Fibroblast of pulmonary artery (primary cell): ENCODE measurements around the gene PLD2.

Source experiments
- DNase-seq: peaks from one replicate; pipeline ENCODE4 v3.0.0-alpha.2; 2010; ENCODE audit warnings: low read depth
- H3K4me3 ChIP-seq: replicated peaks from 2 replicates; pipeline ENCODE4 v1.5.1; 2011; ENCODE audit warnings: low read depth, mild to moderate bottlenecking, control low read depth, low read length, moderate library complexity
- TF ChIP-seq, protein P1 (sequence below): IDR thresholded peaks from 2 replicates; pipeline ENCODE4 v1.5.1; 2011; ENCODE audit warnings: mild to moderate bottlenecking, control low read depth, low read length, inconsistent platforms; ENCODE audit errors: missing control alignments

The PLD2 gene

GRCh38 chr17:4839221-4839620 is 32.3 kb downstream of the PLD2 start:
- no peak overlapping the region for H3K4me3 ChIP-seq
- no peak for DNase-seq
- TF ChIP-seq, protein P1, sequence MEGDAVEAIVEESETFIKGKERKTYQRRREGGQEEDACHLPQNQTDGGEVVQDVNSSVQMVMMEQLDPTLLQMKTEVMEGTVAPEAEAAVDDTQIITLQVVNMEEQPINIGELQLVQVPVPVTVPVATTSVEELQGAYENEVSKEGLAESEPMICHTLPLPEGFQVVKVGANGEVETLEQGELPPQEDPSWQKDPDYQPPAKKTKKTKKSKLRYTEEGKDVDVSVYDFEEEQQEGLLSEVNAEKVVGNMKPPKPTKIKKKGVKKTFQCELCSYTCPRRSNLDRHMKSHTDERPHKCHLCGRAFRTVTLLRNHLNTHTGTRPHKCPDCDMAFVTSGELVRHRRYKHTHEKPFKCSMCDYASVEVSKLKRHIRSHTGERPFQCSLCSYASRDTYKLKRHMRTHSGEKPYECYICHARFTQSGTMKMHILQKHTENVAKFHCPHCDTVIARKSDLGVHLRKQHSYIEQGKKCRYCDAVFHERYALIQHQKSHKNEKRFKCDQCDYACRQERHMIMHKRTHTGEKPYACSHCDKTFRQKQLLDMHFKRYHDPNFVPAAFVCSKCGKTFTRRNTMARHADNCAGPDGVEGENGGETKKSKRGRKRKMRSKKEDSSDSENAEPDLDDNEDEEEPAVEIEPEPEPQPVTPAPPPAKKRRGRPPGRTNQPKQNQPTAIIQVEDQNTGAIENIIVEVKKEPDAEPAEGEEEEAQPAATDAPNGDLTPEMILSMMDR: no peak

GRCh38 chr17:4839965-4840892 is 33.3 kb downstream of the PLD2 start:
- TF ChIP-seq, protein P1: no peak
- no peak for DNase-seq
- H3K4me3 ChIP-seq: no peak overlapping the region

DNA sequence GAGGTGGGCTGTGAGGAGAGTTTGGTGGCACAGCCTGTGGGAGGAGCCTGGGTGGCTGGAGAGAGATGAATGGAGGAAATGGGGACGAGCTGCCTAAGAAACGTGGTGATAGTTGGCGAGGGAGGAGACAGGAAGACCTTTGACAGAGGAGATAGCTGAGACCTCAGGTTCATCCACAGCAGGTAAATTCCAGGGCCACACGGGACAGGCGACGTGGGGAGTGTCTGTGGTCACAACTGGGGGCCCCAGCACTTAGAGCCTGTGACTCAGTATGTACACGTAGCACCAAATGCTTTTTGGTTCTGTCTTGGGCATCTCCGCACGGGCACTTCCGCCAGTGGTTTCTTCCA is 33.9 kb downstream of the PLD2 start:
- no peak for DNase-seq
- no peak overlapping the region for H3K4me3 ChIP-seq
- TF ChIP-seq, protein P1: no peak

DNA sequence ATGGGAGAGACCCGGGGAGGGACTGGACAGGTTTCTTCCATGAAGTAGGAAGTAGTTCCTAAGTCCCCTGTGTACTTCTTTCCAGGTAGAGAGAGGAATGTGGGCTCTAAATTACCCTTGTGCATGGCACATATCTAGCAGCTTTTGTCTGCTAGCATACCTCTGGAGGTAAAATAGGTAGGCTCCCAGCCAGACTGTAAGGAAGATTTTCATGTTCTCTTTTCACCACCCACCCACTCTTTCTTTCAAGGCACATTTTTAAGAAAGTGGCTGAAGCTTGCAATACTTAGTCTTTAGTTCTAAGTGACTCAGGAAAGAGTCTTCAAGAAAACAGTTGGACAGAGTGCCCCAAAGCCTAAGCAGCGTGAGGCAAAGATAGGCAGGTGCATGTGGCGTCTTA is 35.4 kb downstream of the PLD2 start:
- TF ChIP-seq, protein P1: no peak
- DNase-seq: no peak
- no peak overlapping the region for H3K4me3 ChIP-seq

- no peak overlapping the region for H3K4me3 ChIP-seq
- TF ChIP-seq, protein P1: no peak
- DNase-seq: no peak
These were observed 36.5 kb downstream of the PLD2 start for GRCh38 chr17:4843321-4844000.

GRCh38 chr17:4845118-4845517 is 38.2 kb downstream of the PLD2 start:
- H3K4me3 ChIP-seq: no peak overlapping the region
- TF ChIP-seq, protein P1: no peak
- no peak for DNase-seq
